GM21576 (cell line): Measurements from ENCODE around the gene ZDHHC17.
"Not testable (repeated sequence)": the region's sequence is repeated elsewhere in the genome, so short reads cannot be mapped to it uniquely, and the experiment has no call there.

ENCODE experiments used
- ATAC-seq: cut with Tn5 transposase; IDR thresholded peaks from one replicate; pipeline ENCODE4 v1.9.1; 2021; ENCODE audit warnings: mild to moderate bottlenecking, moderate library complexity; ENCODE audit not compliant: unreplicated experiment

Gene ZDHHC17, protein sequence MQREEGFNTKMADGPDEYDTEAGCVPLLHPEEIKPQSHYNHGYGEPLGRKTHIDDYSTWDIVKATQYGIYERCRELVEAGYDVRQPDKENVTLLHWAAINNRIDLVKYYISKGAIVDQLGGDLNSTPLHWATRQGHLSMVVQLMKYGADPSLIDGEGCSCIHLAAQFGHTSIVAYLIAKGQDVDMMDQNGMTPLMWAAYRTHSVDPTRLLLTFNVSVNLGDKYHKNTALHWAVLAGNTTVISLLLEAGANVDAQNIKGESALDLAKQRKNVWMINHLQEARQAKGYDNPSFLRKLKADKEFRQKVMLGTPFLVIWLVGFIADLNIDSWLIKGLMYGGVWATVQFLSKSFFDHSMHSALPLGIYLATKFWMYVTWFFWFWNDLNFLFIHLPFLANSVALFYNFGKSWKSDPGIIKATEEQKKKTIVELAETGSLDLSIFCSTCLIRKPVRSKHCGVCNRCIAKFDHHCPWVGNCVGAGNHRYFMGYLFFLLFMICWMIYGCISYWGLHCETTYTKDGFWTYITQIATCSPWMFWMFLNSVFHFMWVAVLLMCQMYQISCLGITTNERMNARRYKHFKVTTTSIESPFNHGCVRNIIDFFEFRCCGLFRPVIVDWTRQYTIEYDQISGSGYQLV

DNA sequence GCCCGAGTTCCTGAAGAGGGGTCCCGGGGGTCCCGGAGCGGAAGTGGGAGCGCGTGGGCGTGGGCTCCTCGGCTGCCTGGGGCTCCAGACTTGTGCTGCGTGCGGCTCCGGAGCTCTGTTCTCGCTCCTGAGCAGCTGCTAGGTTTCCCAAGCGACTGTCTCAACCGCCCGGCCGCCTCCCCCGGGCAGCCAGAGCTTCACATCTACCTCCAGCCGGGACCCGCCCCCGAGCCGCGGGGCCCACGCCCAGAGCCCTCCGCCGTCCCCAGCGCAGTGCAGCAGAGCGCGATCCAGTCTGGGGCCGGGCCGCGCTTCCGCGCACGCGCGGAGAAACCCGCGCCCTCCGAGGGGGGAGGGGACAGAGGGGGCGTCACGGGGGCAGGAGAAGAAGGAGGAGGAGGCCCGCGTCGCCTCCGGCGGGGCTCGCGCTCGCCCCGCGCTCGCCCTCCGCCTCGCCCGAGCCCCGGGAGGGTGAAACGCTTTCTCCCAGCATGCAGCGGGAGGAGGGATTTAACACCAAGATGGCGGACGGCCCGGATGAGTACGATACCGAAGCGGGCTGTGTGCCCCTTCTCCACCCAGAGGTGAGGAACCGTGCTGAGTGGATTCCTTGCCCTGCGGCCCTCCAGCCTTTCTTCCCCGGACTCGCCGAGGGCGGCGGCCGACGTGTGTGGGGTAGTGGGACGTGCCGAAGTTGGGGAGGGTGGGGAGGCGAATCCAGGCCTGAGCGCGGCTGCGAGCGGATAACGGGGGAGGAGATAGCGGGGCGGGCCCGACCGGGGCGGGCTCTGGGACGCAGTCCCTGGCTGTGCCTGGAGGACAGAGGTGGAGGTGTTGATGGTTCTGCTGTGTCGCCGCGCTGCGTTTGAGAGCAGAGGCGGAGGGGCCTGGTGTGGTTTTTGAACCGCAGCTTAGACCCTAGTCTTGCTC is at the start of gene ZDHHC17:
ZDHHC17 (plus strand) TSS at position 370 of the 930 bp plus-strand sequence; CDS start at position 492, 122 bp downstream.
- ATAC-seq, result peak; percentile 87

- ATAC-seq, result no peak
Observed at GRCh38 chr12:76714415-76714814, 49.5 kb upstream of the ZDHHC17 start.

- no peak for ATAC-seq
Observed at GRCh38 chr12:76714861-76715260, 49.1 kb upstream of the ZDHHC17 start.

GRCh38 chr12:76715332-76715731 is 48.6 kb upstream of the ZDHHC17 start:
- no peak for ATAC-seq

DNA sequence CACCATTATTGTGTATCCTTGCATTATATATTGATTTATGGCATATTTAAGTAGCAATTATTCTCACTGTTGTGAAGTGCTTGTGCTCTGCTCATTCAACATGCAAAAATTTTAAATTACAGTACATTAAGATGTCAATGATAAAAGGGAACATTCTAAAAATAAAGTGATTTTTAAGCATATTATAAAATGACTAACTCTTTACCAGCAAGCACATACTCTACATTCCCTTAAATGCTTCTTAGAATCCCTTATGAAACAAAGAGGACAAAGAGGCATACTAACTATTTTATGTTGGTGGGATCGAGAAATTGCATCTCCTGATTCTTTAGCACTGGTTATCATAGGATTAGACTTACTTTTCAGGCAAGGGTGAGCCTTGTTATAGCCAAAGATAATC is 46.6 kb upstream of the ZDHHC17 start:
- no peak for ATAC-seq

GRCh38 chr12:76719171-76720041 is 44.5 kb upstream of the ZDHHC17 start:
- no peak for ATAC-seq

DNA sequence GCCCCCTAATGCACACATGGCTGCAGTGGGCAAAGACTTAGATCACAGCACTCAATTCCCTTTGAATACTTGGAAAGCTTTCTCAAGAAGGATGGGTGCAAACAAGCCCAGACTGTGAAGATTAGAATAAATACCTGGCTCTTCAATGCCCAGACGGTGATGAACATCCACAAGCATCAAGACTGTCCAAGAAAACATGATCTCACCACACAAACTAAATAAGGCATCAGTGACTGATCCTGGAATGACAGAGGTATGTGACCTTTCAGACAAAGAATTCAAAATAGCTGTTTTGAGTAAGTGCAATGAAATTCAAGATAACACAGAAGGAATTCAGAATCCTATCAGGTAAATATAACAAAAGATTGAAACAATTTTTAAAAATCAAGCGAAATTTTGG is 43.8 kb upstream of the ZDHHC17 start:
- ATAC-seq, result no peak

DNA sequence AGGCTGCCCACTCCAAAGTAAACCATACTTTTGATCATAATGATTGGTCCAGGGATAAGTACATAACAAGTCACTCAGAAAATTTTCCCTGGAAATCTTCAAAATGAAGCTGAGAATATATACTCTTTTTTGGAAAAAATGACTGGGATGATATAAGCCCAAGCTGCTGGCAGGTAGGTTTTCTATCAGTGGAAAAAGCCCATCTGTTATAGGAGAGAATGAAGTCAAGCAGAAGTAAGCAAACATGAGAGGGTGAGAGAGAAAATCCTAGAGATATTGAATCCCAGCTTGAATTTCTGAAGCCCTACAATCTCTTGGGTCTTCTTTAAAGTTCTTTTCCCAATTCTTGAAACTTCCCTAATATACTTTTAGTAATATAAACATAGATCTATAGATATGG is 37.3 kb upstream of the ZDHHC17 start:
- ATAC-seq, result no peak

GRCh38 chr12:76732188-76732587 is 31.7 kb upstream of the ZDHHC17 start:
- not testable (repeated sequence) for ATAC-seq

DNA sequence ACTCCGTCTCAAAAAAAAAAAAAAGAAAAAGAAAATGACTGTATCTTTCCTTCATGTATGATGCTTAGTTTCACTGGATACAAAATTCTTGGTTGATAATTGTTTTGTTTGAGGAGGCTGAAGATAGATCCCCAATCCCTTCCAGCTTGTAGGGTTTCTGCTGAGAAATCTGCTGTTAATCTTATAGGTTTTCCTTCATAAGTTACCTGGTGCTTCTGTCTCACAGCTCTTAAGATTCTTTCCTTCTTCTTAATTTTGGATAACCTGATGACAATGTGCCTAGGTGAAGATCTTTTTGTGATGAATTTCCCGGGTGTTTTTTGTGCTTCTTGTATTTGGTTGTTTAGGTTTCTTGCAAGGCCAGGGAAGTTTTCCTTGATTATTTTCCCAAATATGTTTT is 26.2 kb upstream of the ZDHHC17 start:
- not testable (repeated sequence) for ATAC-seq

DNA sequence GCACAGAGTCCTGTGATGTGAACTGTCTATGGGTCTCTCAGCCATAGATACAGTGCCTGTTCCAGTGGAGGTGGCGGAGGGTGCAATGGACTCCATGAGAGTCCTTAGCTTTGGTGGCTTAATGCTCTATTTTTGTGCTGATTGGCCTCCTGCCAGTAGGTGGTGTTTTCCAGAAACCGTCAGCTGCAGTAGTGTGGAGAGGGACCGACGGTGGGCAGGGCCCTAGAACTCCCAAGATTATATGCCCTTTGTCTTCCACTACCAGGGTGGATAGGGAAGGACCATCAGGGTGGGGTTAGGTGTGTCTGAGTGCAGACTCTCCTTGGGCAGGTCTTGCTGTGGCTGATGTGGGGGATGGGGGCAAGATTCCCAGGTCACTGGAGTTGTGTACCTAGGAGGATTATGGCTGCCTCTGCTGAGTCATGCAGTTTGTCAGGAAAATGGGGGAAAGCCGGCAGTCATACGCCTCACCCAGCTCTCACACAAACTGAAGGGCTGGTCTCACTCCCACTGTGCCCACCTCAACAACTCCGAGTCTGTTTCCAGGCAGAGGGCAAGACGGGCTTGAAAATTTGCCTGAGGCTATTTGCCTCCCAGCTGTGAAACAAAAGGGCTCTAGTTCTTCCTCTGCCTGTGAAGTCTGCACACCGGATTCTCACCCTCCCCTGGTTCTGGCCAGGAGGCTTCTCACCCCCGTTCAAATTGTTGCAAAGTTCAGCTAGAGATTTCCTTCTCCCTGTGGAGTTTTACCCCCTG is 24.9 kb upstream of the ZDHHC17 start:
- ATAC-seq, result no peak

- ATAC-seq, result no peak
Observed at GRCh38 chr12:76739896-76740295, 24.0 kb upstream of the ZDHHC17 start.

DNA sequence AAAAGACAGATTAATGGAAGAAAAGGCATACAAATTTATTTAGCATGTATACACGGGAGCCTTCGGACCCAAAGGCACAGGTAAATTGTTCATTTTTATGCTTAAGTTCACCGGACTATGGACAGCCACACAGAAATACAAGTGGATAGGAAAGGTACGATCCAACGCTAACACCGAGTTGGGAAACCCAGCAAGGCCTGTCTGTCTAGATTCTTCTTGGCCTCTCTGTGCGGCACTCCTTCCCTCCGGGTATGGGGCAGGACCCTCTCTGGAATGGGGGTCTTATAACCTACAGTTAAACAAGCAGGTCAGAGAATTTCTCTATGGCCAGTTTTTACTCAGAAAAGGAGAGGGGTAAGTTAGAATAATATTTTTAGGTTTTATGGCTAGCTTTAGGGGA is 23.4 kb upstream of the ZDHHC17 start:
- no peak for ATAC-seq

GRCh38 chr12:76745343-76745742 is 18.6 kb upstream of the ZDHHC17 start:
- ATAC-seq, result no peak

DNA sequence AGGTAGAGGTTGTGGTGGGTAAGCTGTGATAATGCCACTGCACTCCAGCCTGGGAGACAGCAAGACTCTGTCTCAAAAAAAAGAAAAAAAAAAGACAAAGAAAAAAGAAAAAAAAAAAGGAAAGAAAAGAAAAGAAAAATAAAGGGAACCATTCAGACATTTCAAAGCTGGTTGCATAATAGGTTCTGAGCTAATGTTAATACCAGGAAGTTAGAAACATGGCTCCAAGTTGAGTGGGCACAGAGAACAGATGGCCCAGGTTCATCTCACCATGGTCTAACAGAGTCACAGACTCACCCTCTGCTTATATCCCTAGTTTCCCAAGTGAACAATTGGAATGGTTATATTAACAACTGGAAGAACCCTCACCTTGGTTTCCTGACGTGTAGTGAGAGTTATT is 17.4 kb upstream of the ZDHHC17 start:
- ATAC-seq, result no peak

DNA sequence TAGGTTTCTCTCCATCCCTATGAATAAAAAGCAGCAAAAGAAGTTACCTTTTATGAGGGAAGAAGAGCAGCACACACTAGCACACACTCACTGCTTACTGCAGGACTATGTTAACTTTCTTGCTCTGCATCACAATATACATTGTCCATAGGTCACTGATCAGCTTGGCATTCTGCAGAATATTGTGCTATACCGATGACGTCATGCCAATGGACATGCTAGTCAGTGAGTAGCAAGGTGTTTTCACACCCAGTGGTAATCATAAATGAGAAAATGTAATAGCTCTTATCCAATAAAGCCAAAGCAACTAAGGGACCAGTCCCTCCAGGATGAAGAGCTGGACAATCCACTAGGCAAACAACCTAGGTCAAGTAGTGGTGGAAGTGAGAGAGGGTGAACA is 16.7 kb upstream of the ZDHHC17 start:
- no peak for ATAC-seq

DNA sequence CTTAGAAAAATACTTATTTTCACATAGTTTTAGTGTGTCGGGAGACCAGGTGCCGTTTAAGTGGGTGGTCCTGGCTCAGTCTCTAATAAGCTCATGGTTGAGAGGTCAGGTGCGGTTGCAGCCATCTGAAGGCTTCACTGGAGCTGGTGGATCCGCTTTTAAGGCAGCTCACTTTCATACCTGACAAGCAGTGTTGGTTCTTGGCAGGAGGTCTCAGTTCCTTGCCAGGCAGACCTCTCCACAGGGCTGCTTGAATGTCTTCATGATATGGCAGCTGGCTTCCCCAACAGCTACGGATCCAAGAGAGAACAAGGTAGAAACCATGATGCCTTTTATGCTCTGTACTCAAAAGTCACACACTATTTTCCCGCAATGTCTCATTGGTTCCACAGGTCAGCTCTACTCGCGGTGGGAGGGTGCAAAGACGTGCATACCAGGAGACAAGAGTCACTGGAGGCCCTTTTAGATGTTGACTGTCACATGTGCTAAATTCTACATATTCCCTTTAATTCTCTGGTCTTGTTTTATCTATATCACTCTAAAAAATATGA is 8.0 kb upstream of the ZDHHC17 start:
- no peak for ATAC-seq

DNA sequence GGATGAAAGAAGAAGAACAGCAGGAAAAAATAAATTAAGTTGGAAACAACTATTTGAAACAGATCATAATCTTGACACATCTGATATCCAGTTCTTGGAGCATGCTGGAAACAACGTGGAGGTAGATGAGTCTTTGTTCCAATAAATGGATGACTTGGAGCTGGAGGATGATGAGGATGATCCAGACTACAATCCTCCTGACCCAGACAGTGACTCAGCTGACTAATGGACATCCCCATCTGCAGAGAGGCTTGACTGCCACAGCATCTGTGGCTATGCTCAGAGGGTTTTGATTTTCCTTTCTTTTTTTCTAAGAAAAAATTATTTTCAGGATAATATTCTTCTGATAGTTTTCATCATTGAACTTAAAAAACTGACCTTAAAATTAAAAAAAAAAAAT is 6.2 kb upstream of the ZDHHC17 start:
- ATAC-seq, result no peak

DNA sequence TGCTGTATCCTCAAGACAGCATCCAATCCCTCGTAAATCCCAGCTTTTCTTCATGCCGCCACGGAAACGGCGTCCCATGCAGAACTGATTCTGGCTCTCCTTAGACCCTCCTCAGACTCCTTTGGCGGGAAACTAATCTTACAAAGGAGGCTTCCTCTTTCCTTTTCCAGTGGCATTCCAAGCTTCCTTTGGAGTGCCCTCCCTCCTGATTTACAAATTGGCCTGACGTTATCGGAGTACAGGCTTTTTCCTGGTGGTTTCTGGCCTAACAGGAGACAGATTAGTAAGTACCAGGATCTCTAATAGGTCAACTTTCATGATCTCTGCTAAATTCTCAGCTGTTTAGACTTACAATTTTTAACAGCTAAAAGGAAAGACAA is 1.3 kb upstream of the ZDHHC17 start:
- ATAC-seq, result no peak
